Chondrocyte (in vitro differentiated cells): ENCODE data around the gene SPRY2. TPM values are rescaled to one million over a fixed set of nuclear protein-coding genes. Genes with fewer than 3 reads are reported as not detected.

Experiments
- DNase-seq: peaks from one replicate; pipeline ENCODE4 v3.0.0; 2021; ENCODE audit warnings: mixed read lengths, low spot score
- H3K27ac Mint-ChIP-seq: one replicate; pipeline ENCODE4 v1.8.0; 2021; ENCODE audit warnings: mild to moderate bottlenecking, moderate library complexity, mixed read lengths; ENCODE audit not compliant: unreplicated experiment
- H3K27me3 Mint-ChIP-seq: 2 replicates; pipeline ENCODE4 v1.8.0; 2021; ENCODE audit warnings: low read depth, mixed read lengths
- H3K36me3 Mint-ChIP-seq: 2 replicates; pipeline ENCODE4 v1.8.0; 2021; ENCODE audit warnings: low read depth, mixed read lengths
- H3K4me1 Mint-ChIP-seq: 2 replicates; pipeline ENCODE4 v1.8.0; 2021; ENCODE audit warnings: low read depth, mild to moderate bottlenecking, mixed read lengths
- H3K4me3 Mint-ChIP-seq: one replicate; pipeline ENCODE4 v1.8.0; 2021; ENCODE audit warnings: mild to moderate bottlenecking, moderate library complexity, mixed read lengths; ENCODE audit not compliant: unreplicated experiment
- H3K9me3 Mint-ChIP-seq: 2 replicates; pipeline ENCODE4 v1.8.0; 2021; ENCODE audit warnings: low read depth, mixed read lengths
- total RNA-seq: library from RNA; stranded (reverse); gene quantifications from 3 replicates; pipeline ENCODE4 v1.2.1, GENCODE V29; 2021
- TF ChIP-seq, protein P1 (sequence below): fragments of 200-600 bp; sonication (generic); IDR thresholded peaks from 2 replicates; pipeline ENCODE4 v1.5.0; 2021; ENCODE audit warnings: antibody characterized with exemption, mild to moderate bottlenecking, moderate library complexity

SPRY2 gene
- total RNA-seq, 1 donor from 2014 or later: 10.5 TPM

DNA sequence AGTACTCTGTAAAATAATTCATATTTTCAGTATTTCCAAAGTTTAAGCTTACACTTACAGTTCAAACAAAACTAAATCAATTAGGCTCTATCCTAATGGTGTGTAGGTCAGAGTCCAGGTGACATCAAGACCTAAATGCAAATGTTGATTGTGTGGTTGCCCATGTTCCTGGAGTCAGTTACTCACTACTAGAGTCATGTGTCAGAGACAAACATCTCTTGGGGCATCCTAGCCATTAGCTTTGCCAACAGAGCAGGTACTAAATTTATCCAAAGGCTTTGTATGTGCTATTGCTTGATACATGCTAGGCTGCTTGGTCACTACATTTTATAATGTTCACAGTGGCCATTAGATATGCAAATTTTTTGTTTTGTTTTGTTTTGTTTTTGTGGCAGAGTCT is 11.7 kb downstream of the SPRY2 start:
- TF ChIP-seq, protein P1, sequence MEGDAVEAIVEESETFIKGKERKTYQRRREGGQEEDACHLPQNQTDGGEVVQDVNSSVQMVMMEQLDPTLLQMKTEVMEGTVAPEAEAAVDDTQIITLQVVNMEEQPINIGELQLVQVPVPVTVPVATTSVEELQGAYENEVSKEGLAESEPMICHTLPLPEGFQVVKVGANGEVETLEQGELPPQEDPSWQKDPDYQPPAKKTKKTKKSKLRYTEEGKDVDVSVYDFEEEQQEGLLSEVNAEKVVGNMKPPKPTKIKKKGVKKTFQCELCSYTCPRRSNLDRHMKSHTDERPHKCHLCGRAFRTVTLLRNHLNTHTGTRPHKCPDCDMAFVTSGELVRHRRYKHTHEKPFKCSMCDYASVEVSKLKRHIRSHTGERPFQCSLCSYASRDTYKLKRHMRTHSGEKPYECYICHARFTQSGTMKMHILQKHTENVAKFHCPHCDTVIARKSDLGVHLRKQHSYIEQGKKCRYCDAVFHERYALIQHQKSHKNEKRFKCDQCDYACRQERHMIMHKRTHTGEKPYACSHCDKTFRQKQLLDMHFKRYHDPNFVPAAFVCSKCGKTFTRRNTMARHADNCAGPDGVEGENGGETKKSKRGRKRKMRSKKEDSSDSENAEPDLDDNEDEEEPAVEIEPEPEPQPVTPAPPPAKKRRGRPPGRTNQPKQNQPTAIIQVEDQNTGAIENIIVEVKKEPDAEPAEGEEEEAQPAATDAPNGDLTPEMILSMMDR: no peak
- Mint-ChIP-seq H3K4me1 (peaks cover 11% of the 10 kb centered on the region), H3K27me3 (no peaks in the 10 kb centered on the region), H3K36me3 (no peaks in the 10 kb centered on the region), H3K4me3 (no peak overlapping the region), H3K9me3 (no peaks in the 10 kb centered on the region), H3K27ac (no peak overlapping the region)
- no peak for DNase-seq

DNA sequence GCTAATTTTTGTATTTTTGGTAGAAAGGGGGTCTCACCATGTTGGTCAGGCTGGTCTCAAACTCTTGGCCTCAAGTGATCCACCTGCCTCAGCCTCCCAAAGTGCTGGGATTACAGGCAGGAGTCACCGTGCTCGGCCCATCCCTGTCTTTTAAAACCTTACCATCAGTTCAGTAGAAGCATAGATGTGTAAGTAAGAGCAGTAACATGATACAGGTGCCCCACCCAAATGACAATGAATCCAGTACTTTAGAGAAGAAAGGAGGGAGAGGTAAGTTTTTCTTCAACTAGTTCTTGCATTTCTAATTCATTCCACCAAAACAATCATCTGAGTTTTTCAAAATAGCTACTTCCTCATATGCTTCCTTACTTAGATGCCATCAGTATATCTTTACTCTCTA is 21.9 kb downstream of the SPRY2 start:
- TF ChIP-seq, protein P1: no peak
- Mint-ChIP-seq H3K4me3 (no peak overlapping the region), H3K27me3 (no peaks in the 10 kb centered on the region), H3K4me1 (no peaks in the 10 kb centered on the region), H3K9me3 (peaks cover 5% of the 10 kb centered on the region), H3K36me3 (peaks cover 3% of the 10 kb centered on the region), H3K27ac (no peak overlapping the region)
- DNase-seq: no peak

DNA sequence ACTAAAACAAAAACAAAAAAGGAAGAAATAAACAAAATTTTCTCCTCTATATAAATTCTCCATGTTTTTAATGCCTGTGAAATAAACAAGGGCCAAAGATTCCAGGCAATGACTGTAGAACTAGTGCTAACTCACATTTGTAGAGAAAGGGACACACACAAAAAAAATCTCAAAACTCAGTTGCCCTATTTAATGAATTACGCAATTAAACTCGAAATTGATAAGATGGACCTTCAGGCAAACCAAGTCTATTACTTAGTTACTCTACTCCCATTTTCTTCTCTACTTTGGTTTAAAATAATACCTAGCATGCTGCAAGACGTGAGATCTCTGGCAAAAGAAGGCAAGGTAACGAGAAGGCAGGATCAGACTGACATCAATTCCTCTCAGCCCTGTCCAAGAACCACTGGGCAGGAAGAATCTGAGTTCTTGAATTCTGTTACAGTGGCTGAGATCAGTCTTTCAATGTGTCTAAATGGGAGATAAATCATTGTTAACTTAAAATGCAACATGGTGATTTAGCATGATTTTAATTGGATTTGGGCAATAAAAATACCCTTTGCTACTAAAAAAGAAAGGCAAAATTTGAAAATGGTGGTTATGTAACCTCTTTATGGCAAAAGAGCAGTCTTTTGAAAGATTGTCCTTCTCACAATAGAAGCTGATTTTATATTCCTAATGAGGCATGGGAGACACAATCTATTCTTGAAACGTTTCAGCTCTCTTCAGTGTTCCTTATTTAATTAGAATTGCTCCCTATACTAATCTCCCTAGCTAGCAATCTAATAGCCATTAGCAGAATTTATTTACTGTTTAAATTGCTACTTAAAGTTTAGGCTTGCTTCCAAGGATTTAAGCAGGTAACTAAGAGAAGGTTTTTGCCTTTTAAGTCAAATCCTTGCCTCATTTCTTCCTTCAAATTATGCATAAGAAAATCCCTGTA is 25.9 kb downstream of the SPRY2 start:
- Mint-ChIP-seq H3K9me3 (peaks cover 5% of the 10 kb centered on the region), H3K27me3 (no peaks in the 10 kb centered on the region), H3K4me3 (no peak overlapping the region), H3K36me3 (peaks cover 2% of the 10 kb centered on the region), H3K27ac (no peak overlapping the region), H3K4me1 (peaks cover 7% of the 10 kb centered on the region)
- DNase-seq: no peak
- TF ChIP-seq, protein P1: no peak

DNA sequence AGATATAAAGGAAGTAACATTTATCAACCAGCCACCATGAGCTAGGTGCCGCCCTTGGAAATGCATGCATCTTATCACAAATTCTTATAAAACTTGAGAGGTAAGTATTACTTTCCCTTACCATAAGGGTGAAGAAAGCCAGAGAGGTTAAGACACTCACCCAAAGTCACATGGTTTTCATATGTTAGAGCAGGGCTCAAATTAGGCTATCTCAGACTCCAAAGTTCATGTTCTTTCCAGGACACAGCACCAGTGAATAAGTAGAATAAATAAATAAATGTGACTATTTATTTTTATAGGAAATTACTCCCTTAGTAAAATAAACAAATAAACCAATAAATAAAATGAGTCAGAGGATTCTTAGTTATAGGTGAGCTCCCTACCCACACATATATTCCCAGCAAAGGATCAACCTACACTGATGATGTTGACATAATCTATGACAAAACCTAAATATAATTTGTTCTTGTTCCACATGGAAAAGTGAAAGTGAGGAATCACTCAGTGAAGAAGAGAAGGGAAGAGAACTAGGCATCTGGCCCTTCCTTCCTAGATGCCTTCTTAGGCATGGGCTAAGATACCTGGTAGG is 27.2 kb downstream of the SPRY2 start:
- TF ChIP-seq, protein P1: no peak
- Mint-ChIP-seq H3K4me3 (no peak overlapping the region), H3K27ac (no peak overlapping the region), H3K9me3 (no peaks in the 10 kb centered on the region), H3K27me3 (no peaks in the 10 kb centered on the region), H3K36me3 (no peaks in the 10 kb centered on the region), H3K4me1 (peaks cover 7% of the 10 kb centered on the region)
- no peak for DNase-seq

DNA sequence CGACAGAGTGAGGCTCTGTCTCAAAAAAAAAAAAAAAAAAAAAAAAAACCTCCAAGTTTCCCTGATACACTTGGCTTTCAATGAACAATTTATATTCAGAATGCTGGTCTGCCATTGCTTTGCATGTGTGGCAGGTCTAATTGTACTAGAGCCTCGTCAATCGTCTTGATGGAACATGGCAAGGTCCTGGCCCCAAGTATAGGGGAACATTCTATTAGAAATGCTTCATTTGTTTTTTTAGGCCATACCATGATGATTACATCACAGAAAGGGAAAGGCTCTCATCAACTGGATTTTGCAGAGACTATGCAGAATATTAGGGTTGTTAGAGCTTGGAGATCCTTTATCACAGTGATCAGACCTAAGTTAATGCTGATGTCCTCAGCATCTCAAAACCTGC is 28.0 kb downstream of the SPRY2 start:
- Mint-ChIP-seq H3K36me3 (no peaks in the 10 kb centered on the region), H3K4me1 (peaks cover 7% of the 10 kb centered on the region), H3K4me3 (no peak overlapping the region), H3K27ac (no peak overlapping the region), H3K27me3 (no peaks in the 10 kb centered on the region), H3K9me3 (no peaks in the 10 kb centered on the region)
- TF ChIP-seq, protein P1: no peak
- no peak for DNase-seq
